H9 (cell line): ENCODE results near the gene MPP1. TPM values are rescaled to one million over a fixed set of nuclear protein-coding genes. Genes with fewer than 3 reads are reported as not detected.

Source experiments
- DNase-seq: peaks from one replicate; pipeline ENCODE4 v3.0.0-alpha.2; 2017
- H2AFZ ChIP-seq: one replicate; pipeline ENCODE4 v1.6.1; 2013; ENCODE audit warnings: mild to moderate bottlenecking, low read length, control low read depth, moderate library complexity
- H2AK5ac ChIP-seq: 2 replicates; pipeline ENCODE4 v1.6.1; 2013; ENCODE audit warnings: low read length, control low read depth, mixed read lengths; ENCODE audit not compliant: insufficient read length
- H2BK120ac ChIP-seq: one replicate; pipeline ENCODE4 v1.6.1; 2013; ENCODE audit warnings: low read depth, mild to moderate bottlenecking, low read length, control low read depth, inconsistent platforms; ENCODE audit not compliant: poor library complexity, severe bottlenecking
- H2BK12ac ChIP-seq: 2 replicates; pipeline ENCODE4 v1.6.1; 2013; ENCODE audit warnings: low read length, control low read depth, mixed read lengths, low read depth; ENCODE audit not compliant: insufficient read length
- H2BK15ac ChIP-seq: 2 replicates; pipeline ENCODE4 v1.6.1; 2013; ENCODE audit warnings: low read depth, low read length, control low read depth
- H2BK20ac ChIP-seq: one replicate; pipeline ENCODE4 v1.6.1; 2013; ENCODE audit warnings: low read depth, mild to moderate bottlenecking, low read length, control low read depth, inconsistent platforms; ENCODE audit not compliant: poor library complexity, severe bottlenecking
- H2BK5ac ChIP-seq: 2 replicates; pipeline ENCODE4 v1.6.1; 2013; ENCODE audit warnings: low read length, control low read depth, mixed read lengths; ENCODE audit not compliant: insufficient read length
- H3K14ac ChIP-seq: 2 replicates; pipeline ENCODE4 v1.6.1; 2013; ENCODE audit warnings: low read length, control low read depth; ENCODE audit not compliant: insufficient read depth
- H3K18ac ChIP-seq: 2 replicates; pipeline ENCODE4 v1.6.1; 2013; ENCODE audit warnings: low read depth, mild to moderate bottlenecking, mixed read lengths, low read length, control low read depth; ENCODE audit not compliant: insufficient read length
- H3K23ac ChIP-seq: 2 replicates; pipeline ENCODE4 v1.6.1; 2013; ENCODE audit warnings: low read length, control low read depth, mixed read lengths, low read depth; ENCODE audit not compliant: insufficient read length
- H3K23me2 ChIP-seq: 2 replicates; pipeline ENCODE4 v1.6.1; 2013; ENCODE audit warnings: low read depth, mild to moderate bottlenecking, mixed read lengths, low read length, control low read depth; ENCODE audit not compliant: insufficient read length, poor library complexity, severe bottlenecking
- H3K27ac ChIP-seq: 2 replicates; pipeline ENCODE4 v1.5.1; 2013; ENCODE audit warnings: low read length, control low read depth, mixed read lengths, low read depth; ENCODE audit not compliant: insufficient read length
- H3K27me3 ChIP-seq: 2 replicates; pipeline ENCODE4 v1.6.1; 2013; ENCODE audit warnings: low read length, control low read depth, inconsistent platforms; ENCODE audit not compliant: insufficient read depth
- H3K4ac ChIP-seq: 2 replicates; pipeline ENCODE4 v1.6.1; 2013; ENCODE audit warnings: low read depth, mild to moderate bottlenecking, control low read depth, inconsistent platforms, low read length, moderate library complexity
- H3K4me1 ChIP-seq: 2 replicates; pipeline ENCODE4 v1.6.1; 2013; ENCODE audit warnings: low read length, control low read depth, inconsistent platforms; ENCODE audit not compliant: insufficient read depth
- H3K4me2 ChIP-seq: 2 replicates; pipeline ENCODE4 v1.6.1; 2013; ENCODE audit warnings: low read length, control low read depth, mixed read lengths; ENCODE audit not compliant: insufficient read length, insufficient read depth
- H3K56ac ChIP-seq: 2 replicates; pipeline ENCODE4 v1.6.1; 2013; ENCODE audit warnings: low read depth, mild to moderate bottlenecking, mixed read lengths, low read length, control low read depth; ENCODE audit not compliant: insufficient read length
- H3K79me1 ChIP-seq: 2 replicates; pipeline ENCODE4 v1.6.1; 2013; ENCODE audit warnings: low read depth, mild to moderate bottlenecking, moderate library complexity, low read length, control low read depth, inconsistent platforms; ENCODE audit not compliant: insufficient read depth, poor library complexity, severe bottlenecking
- H3K79me2 ChIP-seq: 2 replicates; pipeline ENCODE4 v1.6.1; 2013; ENCODE audit warnings: low read length, control low read depth, inconsistent platforms; ENCODE audit not compliant: insufficient read depth
- H3K9ac ChIP-seq: 2 replicates; pipeline ENCODE4 v1.6.1; 2013; ENCODE audit warnings: low read length, control low read depth, mixed read lengths; ENCODE audit not compliant: insufficient read length; ENCODE audit errors: extremely low read depth
- H3K9me3 ChIP-seq: one replicate; pipeline ENCODE4 v1.6.1; 2013; ENCODE audit warnings: low read depth, low read length, inconsistent platforms; ENCODE audit not compliant: control insufficient read depth
- H3T11ph ChIP-seq: one replicate; pipeline ENCODE4 v1.6.1; 2013; ENCODE audit warnings: mild to moderate bottlenecking, low read length, control low read depth, inconsistent platforms
- H4K20me1 ChIP-seq: one replicate; pipeline ENCODE4 v1.6.1; 2013; ENCODE audit not compliant: control insufficient read depth, insufficient read length, insufficient read depth
- H4K5ac ChIP-seq: 2 replicates; pipeline ENCODE4 v1.6.1; 2013; ENCODE audit warnings: low read depth, mild to moderate bottlenecking, mixed read lengths, low read length, control low read depth; ENCODE audit not compliant: insufficient read length
- H4K8ac ChIP-seq: replicated peaks from 2 replicates; pipeline ENCODE4 v1.6.1; 2013; ENCODE audit warnings: low read length, control low read depth, mixed read lengths, low read depth; ENCODE audit not compliant: insufficient read length
- H4K91ac ChIP-seq: 2 replicates; pipeline ENCODE4 v1.6.1; 2013; ENCODE audit warnings: low read depth, mild to moderate bottlenecking, moderate library complexity, mixed read lengths, low read length, control low read depth; ENCODE audit not compliant: insufficient read length
- H3K27ac Mint-ChIP-seq, 3 experiments: 2 replicates in 2 of 3; 3 replicates in 1 of 3; pipeline ENCODE4 v1.8.0; 2020 to 2021; ENCODE audit warnings: mixed read lengths in 3 of 3, mild to moderate bottlenecking in 1 of 3, moderate library complexity in 1 of 3
- H3K27me3 Mint-ChIP-seq: 2 replicates; pipeline ENCODE4 v1.8.0; 2021; ENCODE audit warnings: low read depth, mild to moderate bottlenecking, moderate library complexity, mixed read lengths
- H3K36me3 Mint-ChIP-seq, 3 experiments: 2 replicates in 2 of 3; 3 replicates in 1 of 3; pipeline ENCODE4 v1.8.0; 2020 to 2021; ENCODE audit warnings: low read depth in 3 of 3, mixed read lengths in 3 of 3; ENCODE audit not compliant: insufficient read depth in 1 of 3
- H3K4me1 Mint-ChIP-seq, 2 experiments: 2 replicates each; pipeline ENCODE4 v1.8.0; 2020; ENCODE audit warnings: mixed read lengths in 2 of 2
- H3K4me3 Mint-ChIP-seq, 2 experiments: 2 replicates in 1 of 2; 3 replicates in 1 of 2; pipeline ENCODE4 v1.8.0; 2020 to 2021; ENCODE audit warnings: mild to moderate bottlenecking in 2 of 2, mixed read lengths in 2 of 2, moderate library complexity in 1 of 2
- H3K9me3 Mint-ChIP-seq, 2 experiments: 2 replicates in 1 of 2; 3 replicates in 1 of 2; pipeline ENCODE4 v1.8.0; 2020; ENCODE audit warnings: mild to moderate bottlenecking in 2 of 2, mixed read lengths in 2 of 2, moderate library complexity in 1 of 2
- CTCF ChIP-seq: fragments of 200-600 bp; sonication (generic); conservative IDR thresholded peaks from 3 replicates; pipeline ENCODE4 v1.8.0; 2021; ENCODE audit warnings: antibody characterized with exemption, mild to moderate bottlenecking
- WGBS: extraction: QIAGEN DNeasy Blood & Tissue Kit; methylation state at CpG from one replicate; pipeline ENCODE4 v1.1.7; 2013; ENCODE audit warnings: missing lambda C conversion rate, low lambda C conversion rate, mixed read lengths; ENCODE audit not compliant: insufficient read length; ENCODE audit errors: extremely low coverage; 5-methylcytosine and 5-hydroxymethylcytosine counted together
- total RNA-seq: library from RNA; stranded (reverse); gene quantifications from 2 replicates; pipeline ENCODE4 v1.2.1, GENCODE V29; 2021

MPP1 gene
- total RNA-seq, 1 experiment from 2014 or later: 17.9 TPM

- no peak overlapping the region for H3K56ac ChIP-seq
- no peaks in the 10 kb centered on the region for H3K79me1 ChIP-seq
- H4K20me1 ChIP-seq: no peaks in the 10 kb centered on the region
- H3K23ac ChIP-seq: no peak overlapping the region
- no peaks in the 10 kb centered on the region for H3K79me2 ChIP-seq
- H4K8ac ChIP-seq: no peak overlapping the region
- peak overlapping the region; percentile 38 for H3K4me2 ChIP-seq
- no peak overlapping the region for H3K27ac Mint-ChIP-seq
- H3K27me3 Mint-ChIP-seq: peaks cover 29% of the 10 kb centered on the region
- H3K9me3 Mint-ChIP-seq: peaks cover 68 to 69% of the 10 kb centered on the region in 2 experiments
- H3K4me3 Mint-ChIP-seq: peak overlapping the region; percentile 68 to 78
- peaks cover 5 to 15% (median 14%) of the 10 kb centered on the region in 3 experiments; a peak in 6 of 7 replicates for H3K36me3 Mint-ChIP-seq
- H3K4me1 Mint-ChIP-seq: peaks cover 6 to 20% of the 10 kb centered on the region in 2 experiments
- no CpG with 5 or more reads among the region's 13 CpGs for WGBS
- H3K4me1 ChIP-seq: peaks cover 3% of the 10 kb centered on the region; the same call in 1 of the 2 replicates
- no peak overlapping the region for H4K5ac ChIP-seq
- H3K27me3 ChIP-seq: peaks cover 3% of the 10 kb centered on the region; the same call in 1 of the 2 replicates
- no peak for TF ChIP-seq CTCF
- H3K27ac ChIP-seq: no peak overlapping the region
- H3K18ac ChIP-seq: no peak overlapping the region
- H3K9me3 ChIP-seq: peaks cover 25% of the 10 kb centered on the region
- no peak overlapping the region for H3K4ac ChIP-seq
- no peak for DNase-seq
- no peak overlapping the region for H3K14ac ChIP-seq
- no peak overlapping the region for H3T11ph ChIP-seq
- no peak overlapping the region for H2BK5ac ChIP-seq
- no peak overlapping the region for H2AK5ac ChIP-seq
- no peak overlapping the region for H2AFZ ChIP-seq
- H2BK20ac ChIP-seq: no peak overlapping the region
- no peak overlapping the region for H2BK120ac ChIP-seq
- H2BK12ac ChIP-seq: no peak overlapping the region
- H3K9ac ChIP-seq: no peak overlapping the region
- peaks cover 5% of the 10 kb centered on the region for H3K23me2 ChIP-seq
- no peak overlapping the region for H4K91ac ChIP-seq
- no peak overlapping the region; the same call in 1 of the 2 replicates for H2BK15ac ChIP-seq
Measured at GRCh38 chrX:154805696-154806091, 409 bp upstream of the MPP1 start.
